CD1c-positive myeloid dendritic cell (primary cell): Measurements from ENCODE around the gene GPA33.

Experiments
- DNase-seq: peaks from one replicate; pipeline ENCODE4 v3.0.0-alpha.2; 2016; ENCODE audit errors: extremely low spot score

Gene GPA33

GRCh38 chr1:167117225-167117624, 27.0 kb upstream of the GPA33 start:
- no peak for DNase-seq

DNA sequence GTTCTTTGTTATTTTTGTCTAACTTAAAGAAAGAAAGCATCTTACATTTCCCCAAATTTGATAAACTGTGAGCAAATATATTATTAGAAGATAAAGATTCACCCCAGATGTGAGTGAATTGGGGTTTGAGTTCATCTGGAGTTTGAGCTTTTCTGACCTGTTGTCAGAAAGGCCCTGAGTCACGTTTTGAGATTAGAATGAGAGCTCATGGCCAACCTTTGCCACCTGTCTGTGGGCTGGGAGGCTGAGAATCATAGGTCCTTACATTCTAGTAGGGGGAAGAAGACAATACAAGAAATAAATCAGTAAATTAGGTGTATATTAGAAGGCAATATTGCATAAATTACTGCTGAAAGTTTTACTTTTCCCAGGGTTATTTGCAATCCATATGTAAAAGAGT, 26.0 kb upstream of the GPA33 start:
- DNase-seq: no peak

DNA sequence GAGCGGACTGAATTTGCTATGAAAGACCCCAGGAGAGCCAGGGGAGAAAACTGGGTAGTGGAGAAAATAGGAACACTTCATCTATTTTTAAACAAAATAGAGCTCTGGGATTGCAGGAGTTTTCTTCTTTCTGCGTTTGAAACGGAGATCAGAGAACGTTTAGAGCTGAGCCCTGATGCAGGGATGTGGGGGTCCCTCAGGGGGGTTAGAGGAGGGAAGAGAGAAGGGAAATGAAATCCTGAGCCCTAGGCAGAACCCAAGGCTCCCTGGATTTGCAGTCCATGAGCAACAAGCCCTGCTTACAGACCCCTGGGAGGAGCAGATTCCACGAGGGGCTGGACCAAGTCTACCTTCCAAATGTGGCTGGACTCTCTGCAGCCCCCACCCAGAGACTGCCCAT, 25.5 kb upstream of the GPA33 start:
- no peak for DNase-seq

GRCh38 chr1:167114725-167115124, 24.5 kb upstream of the GPA33 start:
- DNase-seq: no peak

DNA sequence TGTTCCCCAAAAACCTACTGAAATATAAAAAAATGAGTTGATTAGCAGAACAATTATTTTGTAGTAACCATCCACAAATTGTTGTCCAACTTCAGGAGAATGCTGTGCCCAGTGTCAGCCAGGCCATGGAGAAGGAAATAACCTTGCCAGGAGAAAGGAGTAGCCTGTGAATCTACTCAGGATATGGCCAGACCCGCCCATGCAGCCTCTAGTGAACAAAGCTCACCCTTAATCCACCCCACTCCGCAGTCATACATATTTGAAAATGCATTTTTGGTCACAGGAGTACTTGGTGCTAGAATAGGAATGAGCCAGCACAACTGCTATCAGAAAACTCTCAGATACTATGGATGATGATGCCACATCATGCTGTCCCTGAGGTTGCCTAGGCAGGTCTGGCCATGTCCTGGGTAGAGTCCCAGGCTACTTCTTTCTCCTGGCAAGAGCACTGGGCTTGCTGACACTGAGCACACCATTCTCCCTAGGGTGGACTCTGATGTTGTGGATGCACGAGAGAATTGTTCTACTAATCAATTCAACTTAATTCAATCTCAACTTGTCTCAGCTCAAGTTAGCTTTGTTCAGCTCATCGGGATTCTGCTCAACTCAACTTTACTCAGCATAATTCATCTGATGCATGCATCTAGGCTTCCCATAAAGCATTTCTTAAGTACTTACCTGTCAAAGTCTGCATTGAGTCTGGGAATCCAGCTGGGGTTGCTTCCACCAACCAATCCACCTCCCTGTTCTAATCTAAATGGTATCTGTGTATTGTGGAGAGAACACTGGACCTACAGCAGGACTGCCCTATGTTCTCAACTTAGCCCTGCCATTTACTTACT, 21.9 kb upstream of the GPA33 start:
- DNase-seq: no peak

DNA sequence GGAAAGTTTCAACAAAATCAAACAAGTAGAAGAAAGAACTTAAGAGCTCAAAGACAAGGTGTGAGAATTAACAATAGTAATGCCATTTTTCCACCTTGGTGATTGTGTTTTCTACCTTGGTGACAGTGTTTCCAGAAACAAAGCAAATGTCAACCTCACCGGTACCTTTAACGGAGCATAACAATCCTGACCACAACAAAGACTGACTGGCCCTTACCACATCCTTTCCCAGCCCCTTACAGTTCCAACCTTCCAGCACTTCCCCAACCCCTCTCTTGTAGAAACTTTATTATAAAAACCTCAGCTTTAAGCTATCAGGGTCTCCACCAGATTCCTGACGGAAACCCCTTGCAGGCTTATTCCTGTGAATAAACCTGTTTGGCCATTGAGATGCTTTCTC, 20.4 kb upstream of the GPA33 start:
- no peak for DNase-seq

GRCh38 chr1:167109125-167109524, 18.9 kb upstream of the GPA33 start:
- no peak for DNase-seq

- no peak for DNase-seq
These were observed 17.3 kb upstream of the GPA33 start for GRCh38 chr1:167107456-167107855.

GRCh38 chr1:167106119-167106461, 15.9 kb upstream of the GPA33 start:
- no peak for DNase-seq

DNA sequence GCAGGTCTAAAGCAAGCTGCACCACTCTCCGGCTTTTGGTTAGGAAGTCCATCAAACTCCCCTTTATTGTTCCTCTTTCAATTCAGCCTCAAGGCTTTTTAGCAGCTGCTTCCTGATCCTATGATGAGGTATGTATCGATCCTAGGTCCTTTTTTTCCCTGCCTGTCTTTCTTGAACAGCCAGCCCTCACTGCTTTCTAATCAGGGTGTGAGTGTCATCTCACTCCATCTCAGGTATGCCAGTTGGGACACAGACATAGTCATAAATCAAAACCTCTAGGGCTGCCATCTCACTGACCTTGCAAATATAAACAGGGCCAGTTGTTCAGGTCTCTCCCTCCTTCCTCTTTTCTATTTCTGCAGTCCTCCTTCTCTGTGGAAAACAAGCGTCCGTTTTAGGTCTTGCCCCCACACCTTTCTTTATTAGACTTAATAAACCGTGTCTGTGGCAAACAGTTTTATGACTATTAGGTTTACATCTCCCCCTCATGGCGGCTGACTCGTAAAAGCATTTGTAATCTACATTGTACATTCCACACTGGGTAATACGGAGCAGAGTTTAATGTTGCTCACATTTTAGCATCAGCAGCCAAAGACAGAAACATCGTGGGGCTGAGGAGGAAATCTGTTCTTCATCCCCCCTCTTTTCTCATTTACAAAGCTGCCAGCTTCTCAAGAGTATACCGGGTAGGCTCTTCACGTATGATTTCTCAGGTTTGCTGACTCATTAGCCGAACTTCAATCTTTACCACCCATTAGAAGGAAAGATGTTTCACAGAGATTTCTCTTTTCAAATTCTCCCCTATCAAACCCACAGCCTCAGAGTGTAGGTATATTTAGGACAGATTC, 15.3 kb upstream of the GPA33 start:
- DNase-seq: peak; percentile 24

DNA sequence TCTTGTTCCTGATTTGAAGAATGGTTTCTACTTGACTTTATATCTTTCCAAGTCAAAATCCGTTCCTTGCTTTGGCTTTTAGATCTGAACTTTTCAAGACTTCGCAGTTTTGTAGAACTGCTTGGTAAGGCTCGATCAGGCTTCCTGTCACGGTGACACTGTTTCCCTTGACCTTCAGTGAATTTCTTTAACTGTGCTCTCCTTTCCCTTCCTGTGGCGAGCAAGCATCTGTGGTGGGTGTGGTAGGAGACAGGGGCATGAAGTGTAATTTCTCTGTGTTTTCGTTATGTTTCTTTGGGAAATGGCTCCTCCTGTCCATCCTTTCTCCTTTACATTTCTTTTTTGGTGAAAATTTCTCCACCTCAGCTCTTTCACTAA, 14.1 kb upstream of the GPA33 start:
- DNase-seq: no peak

DNA sequence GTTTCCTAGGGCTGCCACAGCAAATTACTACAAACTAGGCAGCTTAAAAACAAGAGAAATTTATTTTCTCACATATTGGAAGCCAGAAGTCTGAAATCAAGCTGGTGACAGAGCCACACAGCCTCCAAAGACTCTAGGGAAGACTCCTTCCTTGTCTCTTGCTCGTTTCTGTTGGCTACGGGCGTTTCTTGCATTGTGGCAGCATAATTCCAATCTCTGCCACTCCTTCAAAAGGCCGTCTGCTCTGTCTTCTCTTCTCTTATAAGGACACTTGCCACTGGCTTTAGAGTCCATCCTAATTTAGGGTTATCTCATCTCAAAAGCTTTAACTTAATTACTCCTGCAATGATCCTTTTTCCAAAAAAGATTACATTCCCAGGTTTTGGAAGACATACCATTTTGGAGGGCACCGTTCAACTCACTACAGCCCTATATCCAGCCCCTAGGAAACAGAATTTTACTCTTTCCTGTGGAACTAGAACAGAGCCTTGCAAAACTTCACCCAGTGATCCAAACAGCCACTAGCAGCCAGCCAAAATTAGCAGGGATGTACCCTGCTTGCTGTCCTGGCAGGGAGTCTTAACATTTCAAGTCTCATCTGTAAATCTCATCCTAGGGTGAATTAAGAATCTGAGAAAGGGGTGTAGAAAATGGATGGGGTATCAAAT, 12.9 kb upstream of the GPA33 start:
- DNase-seq: no peak

- no peak for DNase-seq
These were observed 11.6 kb upstream of the GPA33 start for GRCh38 chr1:167101754-167102153.

DNA sequence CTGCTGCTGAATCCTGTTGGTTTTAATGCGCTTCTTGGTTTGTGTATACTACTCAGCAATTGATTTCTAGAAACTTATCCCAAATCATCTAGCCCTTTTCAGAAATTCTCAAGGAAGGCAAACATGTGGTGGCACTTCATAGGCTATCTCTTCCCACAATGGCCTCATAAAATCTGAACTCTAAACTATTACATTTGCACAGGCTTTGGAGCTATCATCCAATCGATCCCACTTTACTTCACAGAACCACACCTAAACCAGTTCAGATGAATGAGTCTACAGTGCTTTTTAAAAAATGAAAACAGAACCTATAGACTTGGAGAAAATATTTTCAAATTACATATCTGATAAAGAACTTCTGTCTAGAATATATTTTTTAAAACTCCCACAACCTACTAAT, 10.6 kb upstream of the GPA33 start:
- DNase-seq: no peak

- no peak for DNase-seq
These were observed 9.7 kb upstream of the GPA33 start for GRCh38 chr1:167099851-167100250.

DNA sequence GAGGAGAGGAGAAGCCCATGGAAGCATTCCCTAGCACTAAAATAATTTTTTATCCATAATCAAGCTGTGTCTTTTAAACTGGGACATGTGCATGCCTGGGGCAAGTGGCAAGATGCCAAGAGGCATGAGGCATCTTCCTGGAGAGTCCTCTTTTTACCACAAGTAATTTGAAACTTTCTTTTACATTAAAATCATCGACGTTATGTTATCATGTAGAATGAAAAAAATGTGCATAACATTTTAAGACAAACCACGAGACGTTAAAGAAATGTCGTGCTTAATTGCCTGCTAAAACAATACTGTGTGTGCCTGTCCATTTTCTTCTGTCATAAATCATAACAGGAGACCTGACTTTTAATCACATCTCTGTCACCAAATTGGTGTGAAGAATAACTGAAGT, 5.2 kb upstream of the GPA33 start:
- no peak for DNase-seq

- no peak for DNase-seq
These were observed 4.5 kb upstream of the GPA33 start for GRCh38 chr1:167094690-167095089.

GRCh38 chr1:167093846-167094516, 3.8 kb upstream of the GPA33 start, which contains the start of gene STYXL2:
Gene STYXL2, plus strand, starts transcription at chr1:167094075. Its CDS starts 775 bp downstream, at chr1:167094850.
- no peak for DNase-seq

DNA sequence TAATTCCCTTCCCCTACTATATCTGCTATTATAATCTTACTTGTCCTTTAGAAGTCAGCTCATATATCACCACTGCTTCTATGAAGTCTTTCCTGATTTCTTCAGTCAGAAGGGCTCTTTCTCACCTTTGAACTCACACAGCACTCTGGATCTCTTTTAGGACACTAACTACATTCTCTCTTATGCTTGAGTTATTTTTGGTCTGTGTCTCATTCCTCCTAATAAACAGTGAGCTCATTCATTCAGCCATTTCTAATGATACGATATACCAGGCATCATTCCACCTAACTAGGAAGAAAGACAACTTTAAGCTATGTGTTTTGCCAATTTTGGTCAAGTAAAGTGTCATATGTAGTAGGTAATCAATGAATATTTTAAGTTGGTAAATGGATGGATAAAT, 2.5 kb upstream of the GPA33 start:
- no peak for DNase-seq

- DNase-seq: no peak
These were observed 251 bp downstream of the GPA33 start for GRCh38 chr1:167089939-167090313.

GRCh38 chr1:167088746-167089417, 1.3 kb downstream of the GPA33 start:
- no peak for DNase-seq

- DNase-seq: no peak
These were observed 3.4 kb downstream of the GPA33 start for GRCh38 chr1:167086768-167087167.
